Ishikawa (cell line): ENCODE measurements around the gene GNB3.

Experiments used
- CEBPB ChIP-seq: IDR thresholded peaks from 2 replicates; pipeline ENCODE4 v1.6.1; 2012
- CREB1 ChIP-seq: IDR thresholded peaks from 2 replicates; pipeline ENCODE4 v1.6.1; 2012; ENCODE audit warnings: low read depth
- EGR1 ChIP-seq: IDR thresholded peaks from 2 replicates; pipeline ENCODE4 v1.6.1; 2012
- EP300 ChIP-seq: IDR thresholded peaks from 2 replicates; pipeline ENCODE4 v1.6.1; 2012; ENCODE audit warnings: borderline replicate concordance
- FOXM1 ChIP-seq: IDR thresholded peaks from 2 replicates; pipeline ENCODE4 v1.6.1; 2012; ENCODE audit warnings: low read depth, borderline replicate concordance
- NFIC ChIP-seq: IDR thresholded peaks from 2 replicates; pipeline ENCODE4 v1.6.1; 2012
- RAD21 ChIP-seq: IDR thresholded peaks from 2 replicates; pipeline ENCODE4 v1.6.1; 2012; ENCODE audit warnings: low read depth
- TAF1 ChIP-seq: IDR thresholded peaks from 2 replicates; pipeline ENCODE4 v1.6.1; 2012; ENCODE audit warnings: low read depth, mild to moderate bottlenecking
- TCF12 ChIP-seq: IDR thresholded peaks from 2 replicates; pipeline ENCODE4 v1.6.1; 2012; ENCODE audit warnings: low read depth
- TEAD4 ChIP-seq: IDR thresholded peaks from 2 replicates; pipeline ENCODE4 v1.6.1; 2012
- YY1 ChIP-seq: IDR thresholded peaks from 2 replicates; pipeline ENCODE4 v1.6.1; 2012; ENCODE audit warnings: low read depth
- ZBTB7A ChIP-seq: IDR thresholded peaks from 2 replicates; pipeline ENCODE4 v1.6.1; 2012; ENCODE audit warnings: low read depth
- TF ChIP-seq, protein P1 (sequence below): IDR thresholded peaks from 2 replicates; pipeline ENCODE4 v1.6.1; 2012
- TF ChIP-seq, protein P2 (sequence below): IDR thresholded peaks from 2 replicates; pipeline ENCODE4 v1.6.1; 2012; ENCODE audit warnings: low read depth, mild to moderate bottlenecking
- TF ChIP-seq, protein P3 (sequence below): IDR thresholded peaks from 2 replicates; pipeline ENCODE4 v1.6.1; 2012

Gene GNB3

DNA sequence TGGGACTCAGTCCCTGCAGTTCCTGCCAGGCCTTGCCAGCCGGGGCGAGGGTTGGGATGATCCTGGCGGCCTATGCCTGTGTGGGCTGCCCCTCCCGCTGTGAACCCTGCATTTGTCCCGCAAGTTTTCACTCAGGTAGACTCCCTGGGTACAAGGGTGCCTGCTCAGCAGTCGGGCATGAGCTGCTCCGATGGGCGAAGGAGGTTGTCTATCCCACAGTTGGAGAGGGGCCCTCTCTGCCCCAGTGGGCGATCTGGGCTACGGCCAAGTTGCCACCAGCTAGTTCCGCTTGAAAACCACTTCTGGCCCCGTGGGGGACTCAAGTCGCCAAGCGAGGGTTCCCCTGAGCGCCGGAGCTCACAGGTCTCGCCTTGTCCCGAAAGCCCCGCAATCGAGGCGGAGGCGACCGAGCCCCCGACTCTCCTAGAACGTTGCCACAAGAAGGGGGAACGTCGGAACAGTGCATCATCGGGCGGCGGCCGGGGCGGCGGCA lies 26.2 kb downstream of the GNB3 start:
- no peak for TF ChIP-seq TEAD4
- no peak for TF ChIP-seq CREB1
- no peak for TF ChIP-seq YY1
- TF ChIP-seq EP300, result peak; percentile 7; the same call in 1 of the 2 replicates
- TF ChIP-seq, protein P1, sequence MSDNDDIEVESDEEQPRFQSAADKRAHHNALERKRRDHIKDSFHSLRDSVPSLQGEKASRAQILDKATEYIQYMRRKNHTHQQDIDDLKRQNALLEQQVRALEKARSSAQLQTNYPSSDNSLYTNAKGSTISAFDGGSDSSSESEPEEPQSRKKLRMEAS, result no peak
- TF ChIP-seq ZBTB7A, result no peak; the same call in 1 of the 2 replicates
- TF ChIP-seq FOXM1, result no peak
- TF ChIP-seq TAF1, result no peak
- peak; percentile 54 for TF ChIP-seq NFIC

GRCh38 chr12:6867413-6868210 lies 26.9 kb downstream of the GNB3 start, which contains the start of gene TPI1:
Gene TPI1 (plus strand): TSS chr12:6867531. CDS start chr12:6867567, 36 bp downstream.
- TF ChIP-seq YY1, result peak; percentile 85
- peak; percentile 13; the same call in 1 of the 2 replicates for TF ChIP-seq EP300
- peak; percentile 69; the same call in 1 of the 2 replicates for TF ChIP-seq ZBTB7A
- TF ChIP-seq RAD21, result no peak
- TF ChIP-seq TEAD4, result peak; percentile 40; the same call in 1 of the 2 replicates
- TF ChIP-seq FOXM1, result no peak
- TF ChIP-seq TCF12, result 0 out of 2 replicates have a peak, but pooled peaks have one; percentile 17
- peak; percentile 68 for TF ChIP-seq EGR1
- TF ChIP-seq, protein P1, result peak; percentile 88
- no peak for TF ChIP-seq CEBPB
- no peak for TF ChIP-seq NFIC
- no peak for TF ChIP-seq CREB1
- TF ChIP-seq, protein P2, sequence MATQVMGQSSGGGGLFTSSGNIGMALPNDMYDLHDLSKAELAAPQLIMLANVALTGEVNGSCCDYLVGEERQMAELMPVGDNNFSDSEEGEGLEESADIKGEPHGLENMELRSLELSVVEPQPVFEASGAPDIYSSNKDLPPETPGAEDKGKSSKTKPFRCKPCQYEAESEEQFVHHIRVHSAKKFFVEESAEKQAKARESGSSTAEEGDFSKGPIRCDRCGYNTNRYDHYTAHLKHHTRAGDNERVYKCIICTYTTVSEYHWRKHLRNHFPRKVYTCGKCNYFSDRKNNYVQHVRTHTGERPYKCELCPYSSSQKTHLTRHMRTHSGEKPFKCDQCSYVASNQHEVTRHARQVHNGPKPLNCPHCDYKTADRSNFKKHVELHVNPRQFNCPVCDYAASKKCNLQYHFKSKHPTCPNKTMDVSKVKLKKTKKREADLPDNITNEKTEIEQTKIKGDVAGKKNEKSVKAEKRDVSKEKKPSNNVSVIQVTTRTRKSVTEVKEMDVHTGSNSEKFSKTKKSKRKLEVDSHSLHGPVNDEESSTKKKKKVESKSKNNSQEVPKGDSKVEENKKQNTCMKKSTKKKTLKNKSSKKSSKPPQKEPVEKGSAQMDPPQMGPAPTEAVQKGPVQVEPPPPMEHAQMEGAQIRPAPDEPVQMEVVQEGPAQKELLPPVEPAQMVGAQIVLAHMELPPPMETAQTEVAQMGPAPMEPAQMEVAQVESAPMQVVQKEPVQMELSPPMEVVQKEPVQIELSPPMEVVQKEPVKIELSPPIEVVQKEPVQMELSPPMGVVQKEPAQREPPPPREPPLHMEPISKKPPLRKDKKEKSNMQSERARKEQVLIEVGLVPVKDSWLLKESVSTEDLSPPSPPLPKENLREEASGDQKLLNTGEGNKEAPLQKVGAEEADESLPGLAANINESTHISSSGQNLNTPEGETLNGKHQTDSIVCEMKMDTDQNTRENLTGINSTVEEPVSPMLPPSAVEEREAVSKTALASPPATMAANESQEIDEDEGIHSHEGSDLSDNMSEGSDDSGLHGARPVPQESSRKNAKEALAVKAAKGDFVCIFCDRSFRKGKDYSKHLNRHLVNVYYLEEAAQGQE, result no peak
- TF ChIP-seq, protein P3, sequence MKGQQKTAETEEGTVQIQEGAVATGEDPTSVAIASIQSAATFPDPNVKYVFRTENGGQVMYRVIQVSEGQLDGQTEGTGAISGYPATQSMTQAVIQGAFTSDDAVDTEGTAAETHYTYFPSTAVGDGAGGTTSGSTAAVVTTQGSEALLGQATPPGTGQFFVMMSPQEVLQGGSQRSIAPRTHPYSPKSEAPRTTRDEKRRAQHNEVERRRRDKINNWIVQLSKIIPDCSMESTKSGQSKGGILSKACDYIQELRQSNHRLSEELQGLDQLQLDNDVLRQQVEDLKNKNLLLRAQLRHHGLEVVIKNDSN, result no peak; the same call in 1 of the 2 replicates
- peak; percentile 96 for TF ChIP-seq TAF1

GRCh38 chr12:6868211-6869048 lies 27.7 kb downstream of the GNB3 start:
- TF ChIP-seq, protein P3, result no peak
- TF ChIP-seq ZBTB7A, result 0 out of 2 replicates have a peak, but pooled peaks have one; percentile 14
- TF ChIP-seq, protein P1, result no peak

DNA sequence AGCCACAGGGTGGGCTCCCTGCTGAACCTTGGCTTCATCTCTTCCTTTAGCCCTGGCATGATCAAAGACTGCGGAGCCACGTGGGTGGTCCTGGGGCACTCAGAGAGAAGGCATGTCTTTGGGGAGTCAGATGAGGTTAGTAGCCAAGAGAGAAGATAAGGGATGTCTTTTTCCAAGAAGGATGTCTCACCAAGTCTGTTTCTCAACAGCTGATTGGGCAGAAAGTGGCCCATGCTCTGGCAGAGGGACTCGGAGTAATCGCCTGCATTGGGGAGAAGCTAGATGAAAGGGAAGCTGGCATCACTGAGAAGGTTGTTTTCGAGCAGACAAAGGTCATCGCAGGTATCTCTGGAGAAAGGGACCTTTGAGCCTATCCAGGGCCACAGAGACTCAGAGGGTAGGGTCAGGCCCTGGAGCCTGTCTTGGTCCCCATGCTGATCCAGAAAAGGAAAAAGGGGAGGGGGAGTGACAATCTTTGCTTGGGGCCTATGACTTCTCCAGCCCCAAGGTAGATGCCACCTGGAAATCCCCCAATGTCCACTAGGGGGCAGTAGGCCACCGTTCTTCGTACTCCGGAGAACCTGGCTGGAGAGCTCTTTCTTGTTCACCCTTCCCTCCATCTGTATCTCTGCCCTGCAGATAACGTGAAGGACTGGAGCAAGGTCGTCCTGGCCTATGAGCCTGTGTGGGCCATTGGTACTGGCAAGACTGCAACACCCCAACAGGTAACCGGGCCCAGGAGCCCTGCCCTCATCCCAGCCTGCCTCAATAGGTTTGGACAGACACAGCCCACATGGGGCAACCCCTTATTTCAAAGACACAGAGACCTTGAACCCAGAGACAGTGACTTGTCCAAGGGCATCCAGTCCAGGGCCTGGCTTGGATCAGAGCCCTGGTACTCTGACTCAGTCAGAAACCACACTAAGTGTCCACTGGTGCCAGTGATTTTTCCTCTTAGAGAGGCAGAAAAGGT lies 28.6 kb downstream of the GNB3 start:
- TF ChIP-seq FOXM1 (no peak), ZBTB7A (no peak), TCF12 (no peak), RAD21 (peak; percentile 64)

GRCh38 chr12:6871052-6871957 lies 30.6 kb downstream of the GNB3 start:
- TF ChIP-seq CEBPB (no peak), ZBTB7A (no peak), TEAD4 (no peak), YY1 (0 out of 2 replicates have a peak, but pooled peaks have one; percentile 13), EP300 (no peak)
- TF ChIP-seq, protein P1, result no peak
- TF ChIP-seq, protein P3, result no peak
